ENCODE results near the gene KIF21B. TPM values are rescaled to one million over a fixed set of nuclear protein-coding genes. Genes with fewer than 3 reads are reported as not detected.
"Not testable (repeated sequence)": the region's sequence is repeated elsewhere in the genome, so short reads cannot be mapped to it uniquely, and the experiment has no call there.

KIF21B gene
- total and polyA plus RNA-seq, 3 experiments from 2014 or later = 9.9 to 37.6 (median 37.5) TPM

- H3K4me3 ChIP-seq (ENCODE audit: low read length) = no peak overlapping the region
- H3K4me3 Mint-ChIP-seq = no peak overlapping the region
- peaks cover 4% of the 10 kb centered on the region for H3K36me3 ChIP-seq (ENCODE audit: insufficient read depth, low read length)
- peak overlapping the region in 3 of 8 donors; percentile 29 to 39 (median 32) for H3K27ac Mint-ChIP-seq
- H3K27ac ChIP-seq (ENCODE audit: low read depth, low read length) = no peak overlapping the region
- H3K27me3 Mint-ChIP-seq = no peaks in the 10 kb centered on the region
- H3K4me1 ChIP-seq (ENCODE audit: insufficient read depth, low read length) = no peaks in the 10 kb centered on the region
- ChIA-PET POLR2A (interaction anchor here (0.6 kb wide), 1 partner anchor 41 kb away, joined by 3 read pairs; no protein-coding TSS in a partner anchor), CTCF (interaction anchor here (1.3 to 2.6 kb wide), 3 partner anchors 12 to 346 kb away, joined by 3 to 7 read pairs (median 6); no protein-coding TSS in a partner anchor)
- H3K36me3 Mint-ChIP-seq = peaks cover 3 to 45% (median 4%) of the 10 kb centered on the region in 3 donors
- peaks cover 7 to 15% (median 11%) of the 10 kb centered on the region in 3 donors for H3K4me1 Mint-ChIP-seq
- no peak for DNase-seq
- H3K27me3 ChIP-seq (ENCODE audit: insufficient read depth, low read length, poor library complexity, severe bottlenecking) = no peaks in the 10 kb centered on the region
- no peaks in the 10 kb centered on the region for H3K9me3 ChIP-seq (ENCODE audit: low read length)
- no peaks in the 10 kb centered on the region for H3K9me3 Mint-ChIP-seq
These were observed 55.6 kb downstream of the KIF21B start for GRCh38 chr1:200967693-200968468.

DNA sequence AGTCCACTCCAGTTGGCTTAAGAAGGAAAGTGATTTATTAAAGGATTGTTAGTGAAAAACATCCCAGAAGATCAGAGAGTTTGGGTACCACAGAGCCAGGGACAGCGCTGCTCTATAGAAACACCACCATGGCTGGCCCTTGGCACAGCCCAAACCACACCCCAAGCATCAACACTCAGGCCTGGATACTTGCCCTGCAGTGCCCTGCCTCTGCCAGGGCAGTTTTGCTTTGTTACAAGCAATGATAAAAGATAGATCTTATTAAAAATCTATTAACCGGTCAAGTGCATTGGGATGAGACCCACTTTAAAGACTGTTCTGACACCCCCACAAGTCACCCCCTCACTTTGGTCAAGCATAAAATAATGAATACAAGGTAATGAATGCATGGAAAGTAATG, 56.6 kb downstream of the KIF21B start:
- peak overlapping the region in 2 of 8 donors; percentile 11 to 34 for H3K27ac Mint-ChIP-seq
- Histone ChIP-seq H3K27me3 (ENCODE audit: insufficient read depth, low read length, poor library complexity, severe bottlenecking) (no peaks in the 10 kb centered on the region), H3K4me1 (ENCODE audit: insufficient read depth, low read length) (no peaks in the 10 kb centered on the region), H3K27ac (ENCODE audit: low read depth, low read length) (no peak overlapping the region), H3K9me3 (ENCODE audit: low read length) (no peaks in the 10 kb centered on the region), H3K36me3 (ENCODE audit: insufficient read depth, low read length) (peaks cover 4% of the 10 kb centered on the region), H3K4me3 (ENCODE audit: low read length) (no peak overlapping the region)
- no peak overlapping the region for H3K4me3 Mint-ChIP-seq
- no peaks in the 10 kb centered on the region for H3K27me3 Mint-ChIP-seq
- ChIA-PET POLR2A (no interaction called here), CTCF (interaction anchor here (2.6 kb wide), 1 partner anchor 75 kb away, joined by 7 read pairs; no protein-coding TSS in a partner anchor)
- peaks cover 7 to 16% (median 15%) of the 10 kb centered on the region in 3 donors for H3K4me1 Mint-ChIP-seq
- DNase-seq = no peak
- no peaks in the 10 kb centered on the region for H3K9me3 Mint-ChIP-seq
- peaks cover 3 to 38% (median 4%) of the 10 kb centered on the region in 3 donors for H3K36me3 Mint-ChIP-seq

DNA sequence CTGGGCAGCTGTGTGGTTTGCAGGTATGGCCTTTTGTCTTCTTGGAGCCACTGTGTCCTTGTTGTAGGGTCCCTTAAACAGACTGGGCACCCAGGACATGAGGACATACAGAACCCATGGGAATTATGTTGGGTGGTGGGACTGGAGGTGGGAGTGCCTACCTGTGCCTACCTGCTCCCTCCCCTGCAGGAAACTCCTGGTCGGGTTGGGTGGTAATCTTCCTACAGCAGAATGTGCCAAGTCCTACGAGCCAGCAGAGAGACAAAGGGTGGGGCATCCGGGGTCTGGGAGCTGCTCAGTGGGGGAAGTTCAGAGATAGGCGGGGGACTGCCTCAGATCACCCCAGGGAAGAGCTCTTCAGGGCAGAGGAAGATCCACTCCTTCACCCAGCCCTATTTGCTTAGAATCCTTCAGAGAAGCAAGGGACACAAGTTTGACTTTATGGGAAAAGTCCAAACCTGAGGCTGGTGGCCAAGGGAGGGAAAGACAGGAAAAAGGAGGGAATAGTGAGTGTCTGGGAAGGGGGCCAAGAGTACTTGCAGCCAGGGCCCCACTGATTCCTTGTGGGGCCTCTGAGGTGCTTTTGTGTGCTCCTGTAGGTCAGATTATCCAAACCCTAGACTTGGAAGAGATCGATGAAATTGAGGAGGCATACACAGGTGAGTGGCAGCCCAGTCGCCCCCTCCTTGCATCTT, 58.3 kb downstream of the KIF21B start:
- no peaks in the 10 kb centered on the region for H3K4me1 ChIP-seq (ENCODE audit: insufficient read depth, low read length)
- DNase-seq = no peak
- Mint-ChIP-seq H3K4me3 (no peak overlapping the region), H3K9me3 (no peaks in the 10 kb centered on the region), H3K27ac (peak overlapping the region in 4 of 8 donors; percentile 10 to 42 (median 36)), H3K27me3 (no peaks in the 10 kb centered on the region), H3K36me3 (peaks cover 0 to 26% (median 0%) of the 10 kb centered on the region in 3 donors), H3K4me1 (peaks cover 4 to 16% (median 11%) of the 10 kb centered on the region in 3 donors)
- ChIA-PET POLR2A (no interaction called here), CTCF (interaction anchor here (1.3 to 2.7 kb wide), 2 partner anchors 14 to 71 kb away, joined by 3 to 8 read pairs; no protein-coding TSS in a partner anchor)
- no peaks in the 10 kb centered on the region for H3K9me3 ChIP-seq (ENCODE audit: low read length)
- H3K36me3 ChIP-seq (ENCODE audit: insufficient read depth, low read length) = peaks cover 1% of the 10 kb centered on the region
- H3K27me3 ChIP-seq (ENCODE audit: insufficient read depth, low read length, poor library complexity, severe bottlenecking) = no peaks in the 10 kb centered on the region
- no peak overlapping the region for H3K27ac ChIP-seq (ENCODE audit: low read depth, low read length)
- H3K4me3 ChIP-seq (ENCODE audit: low read length) = no peak overlapping the region

DNA sequence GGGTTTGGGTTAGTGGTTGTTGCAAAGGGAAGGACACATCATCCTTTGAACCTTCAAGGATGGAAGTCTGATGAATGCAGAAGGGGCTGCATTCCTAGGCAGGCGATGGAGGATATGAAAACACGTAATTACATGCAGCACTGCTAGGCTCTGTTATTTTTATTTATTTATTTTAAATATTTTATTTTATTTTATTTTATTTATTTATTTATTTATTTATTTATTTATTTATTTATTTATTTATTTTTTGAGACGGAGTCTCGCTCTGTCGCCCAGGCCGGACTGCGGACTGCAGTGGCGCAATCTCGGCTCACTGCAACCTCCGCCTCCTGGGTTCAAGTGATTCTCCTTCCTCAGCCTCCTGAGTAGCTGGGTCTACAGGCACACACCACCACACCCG, 59.6 kb downstream of the KIF21B start:
- CTCF ChIA-PET = interaction anchor here (2.7 kb wide), 1 partner anchor 16 kb away, joined by 8 read pairs; no protein-coding TSS in a partner anchor

GRCh38 chr1:200963076-200963475, 60.4 kb downstream of the KIF21B start:
- no peaks in the 10 kb centered on the region for H3K27me3 ChIP-seq (ENCODE audit: insufficient read depth, low read length, poor library complexity, severe bottlenecking)
- Mint-ChIP-seq H3K9me3 (no peaks in the 10 kb centered on the region), H3K4me1 (peaks cover 0 to 8% (median 3%) of the 10 kb centered on the region in 3 donors), H3K36me3 (peaks cover 0 to 7% (median 0%) of the 10 kb centered on the region in 3 donors), H3K27me3 (peaks cover 0 to 1% of the 10 kb centered on the region in 2 donors), H3K4me3 (no peak overlapping the region), H3K27ac (peak overlapping the region in 2 of 8 donors; percentile 9 to 18)
- CTCF ChIA-PET = interaction anchor here (1.1 to 2.7 kb wide), 2 partner anchors 9 to 17 kb away, joined by 4 to 8 read pairs; no protein-coding TSS in a partner anchor
- POLR2A ChIA-PET = no interaction called here
- no peaks in the 10 kb centered on the region for H3K9me3 ChIP-seq (ENCODE audit: low read length)
- H3K27ac ChIP-seq (ENCODE audit: low read depth, low read length) = no peak overlapping the region
- H3K4me3 ChIP-seq (ENCODE audit: low read length) = no peak overlapping the region
- no peaks in the 10 kb centered on the region for H3K36me3 ChIP-seq (ENCODE audit: insufficient read depth, low read length)
- DNase-seq = no peak
- no peaks in the 10 kb centered on the region for H3K4me1 ChIP-seq (ENCODE audit: insufficient read depth, low read length)

More for the DNA sequence above, 59.6 kb downstream of the KIF21B start:
- H3K27me3 ChIP-seq (ENCODE audit: insufficient read depth, low read length, poor library complexity, severe bottlenecking); H3K9me3 Mint-ChIP-seq; H3K4me1 ChIP-seq (ENCODE audit: insufficient read depth, low read length); H3K27ac ChIP-seq (ENCODE audit: low read depth, low read length); H3K4me3 ChIP-seq (ENCODE audit: low read length); H3K9me3 ChIP-seq (ENCODE audit: low read length); H3K4me3 Mint-ChIP-seq; H3K36me3 ChIP-seq (ENCODE audit: insufficient read depth, low read length); DNase-seq; H3K4me1 Mint-ChIP-seq; H3K27me3 Mint-ChIP-seq; POLR2A ChIA-PET: not testable (repeated sequence)
- H3K36me3 Mint-ChIP-seq = peaks cover 0 to 14% (median 0%) of the 10 kb centered on the region in 3 donors
- peak overlapping the region in 3 of 8 donors; percentile 37 to 61 (median 44) for H3K27ac Mint-ChIP-seq

GRCh38 chr1:200962631-200963030, 60.9 kb downstream of the KIF21B start:
- Mint-ChIP-seq H3K9me3 (no peaks in the 10 kb centered on the region), H3K27me3 (peaks cover 0 to 1% of the 10 kb centered on the region in 2 donors), H3K27ac (peak overlapping the region in 1 of 8 donors; percentile 46), H3K4me1 (peaks cover 0 to 8% (median 3%) of the 10 kb centered on the region in 3 donors), H3K36me3 (peaks cover 0 to 6% (median 0%) of the 10 kb centered on the region in 3 donors), H3K4me3 (no peak overlapping the region)
- no peaks in the 10 kb centered on the region for H3K36me3 ChIP-seq (ENCODE audit: insufficient read depth, low read length)
- H3K4me3 ChIP-seq (ENCODE audit: low read length) = no peak overlapping the region
- no peak for DNase-seq
- H3K4me1 ChIP-seq (ENCODE audit: insufficient read depth, low read length) = no peaks in the 10 kb centered on the region
- ChIA-PET CTCF (interaction anchor here (1.1 to 2.7 kb wide), 3 partner anchors 10 to 85 kb away, joined by 3 to 8 read pairs (median 4); no protein-coding TSS in a partner anchor), POLR2A (no interaction called here)
- no peak overlapping the region for H3K27ac ChIP-seq (ENCODE audit: low read depth, low read length)
- H3K9me3 ChIP-seq (ENCODE audit: low read length) = no peaks in the 10 kb centered on the region
- H3K27me3 ChIP-seq (ENCODE audit: insufficient read depth, low read length, poor library complexity, severe bottlenecking) = no peaks in the 10 kb centered on the region

- H3K27ac ChIP-seq (ENCODE audit: low read depth, low read length); H3K36me3 Mint-ChIP-seq; POLR2A ChIA-PET; H3K9me3 Mint-ChIP-seq; H3K27me3 ChIP-seq (ENCODE audit: insufficient read depth, low read length, poor library complexity, severe bottlenecking); H3K4me3 Mint-ChIP-seq; H3K4me1 Mint-ChIP-seq; H3K4me3 ChIP-seq (ENCODE audit: low read length); H3K27me3 Mint-ChIP-seq; H3K36me3 ChIP-seq (ENCODE audit: insufficient read depth, low read length); DNase-seq; H3K4me1 ChIP-seq (ENCODE audit: insufficient read depth, low read length); H3K9me3 ChIP-seq (ENCODE audit: low read length); H3K27ac Mint-ChIP-seq: not testable (repeated sequence)
- CTCF ChIA-PET = interaction anchor here (1.1 kb wide), 2 partner anchors 10 to 85 kb away, joined by 3 to 4 read pairs; no protein-coding TSS in a partner anchor
These were observed 61.4 kb downstream of the KIF21B start for GRCh38 chr1:200962151-200962550.
